Neural cell (in vitro differentiated cells): ENCODE measurements around the gene MPIG6B. TPM values are rescaled to one million over a fixed set of nuclear protein-coding genes. Genes with fewer than 3 reads are reported as not detected.

ENCODE experiments used
- H2AFZ ChIP-seq: fragments of 200-600, 300-800 bp; sonication (generic), shearing (Covaris generic); 2 replicates; pipeline ENCODE4 v1.6.0; 2014; ENCODE audit warnings: low read depth, mild to moderate bottlenecking, antibody characterized with exemption, low read length, moderate library complexity
- H3F3A ChIP-seq: fragments of 200-600 bp; shearing (Covaris generic); 2 replicates; pipeline ENCODE4 v1.6.1; 2016; ENCODE audit warnings: mild to moderate bottlenecking, moderate library complexity, mixed read lengths, antibody characterized with exemption, low read length; ENCODE audit not compliant: insufficient read depth, poor library complexity, severe bottlenecking
- H3K27ac ChIP-seq: fragments of 200-600, 300-800 bp; sonication (generic), shearing (Covaris generic); 2 replicates; pipeline ENCODE4 v1.5.1; 2014; ENCODE audit warnings: mild to moderate bottlenecking, low read length, moderate library complexity
- H3K27me3 ChIP-seq: fragments of 300-800, 200-600 bp; sonication (generic), shearing (Covaris generic); 2 replicates; pipeline ENCODE4 v1.6.0; 2014; ENCODE audit warnings: mild to moderate bottlenecking, low read depth, low read length, moderate library complexity; ENCODE audit not compliant: insufficient read depth
- H3K36me3 ChIP-seq: fragments of 300-800, 200-600 bp; sonication (generic), shearing (Covaris generic); 2 replicates; pipeline ENCODE4 v1.5.1; 2014; ENCODE audit warnings: mild to moderate bottlenecking, antibody characterized with exemption, low read length, moderate library complexity; ENCODE audit not compliant: insufficient read depth
- H3K4me2 ChIP-seq: fragments of 300-800, 200-600 bp; sonication (generic), shearing (Covaris generic); 2 replicates; pipeline ENCODE4 v1.6.0; 2014; ENCODE audit warnings: mild to moderate bottlenecking, low read length
- H3K4me3 ChIP-seq: fragments of 300-800, 200-600 bp; sonication (generic), shearing (Covaris generic); 2 replicates; pipeline ENCODE4 v1.5.1; 2014; ENCODE audit warnings: mild to moderate bottlenecking, low read length, moderate library complexity
- H3K79me2 ChIP-seq: fragments of 200-600 bp; shearing (Covaris generic); replicated peaks from 2 replicates; pipeline ENCODE4 v1.6.0; 2014; ENCODE audit warnings: mild to moderate bottlenecking, low read length, moderate library complexity; ENCODE audit not compliant: insufficient read depth
- H3K9ac ChIP-seq: fragments of 300-800, 200-600 bp; sonication (generic), shearing (Covaris generic); 2 replicates; pipeline ENCODE4 v1.6.1; 2016; ENCODE audit warnings: mild to moderate bottlenecking, low read length, mixed read lengths
- H3K9me2 ChIP-seq: fragments of 200-600 bp; shearing (Covaris generic); 2 replicates; pipeline ENCODE4 v1.6.1; 2016; ENCODE audit warnings: mild to moderate bottlenecking, low read length, mixed read lengths; ENCODE audit not compliant: insufficient read depth
- H3K9me3 ChIP-seq: fragments of 200-600, 300-800 bp; sonication (generic), shearing (Covaris generic); 2 replicates; pipeline ENCODE4 v1.6.1; 2016; ENCODE audit warnings: mild to moderate bottlenecking, mixed run types, low read length, moderate library complexity, mixed read lengths
- H4K20me1 ChIP-seq: fragments of 200-600 bp; shearing (Covaris generic); 2 replicates; pipeline ENCODE4 v1.6.1; 2016; ENCODE audit warnings: mild to moderate bottlenecking, mixed run types; ENCODE audit not compliant: insufficient read depth
- CTCF ChIP-seq: fragments of 450-650 bp; IDR thresholded peaks from 2 replicates; pipeline ENCODE4 v1.5.1; 2014; ENCODE audit warnings: antibody characterized with exemption, mild to moderate bottlenecking, moderate library complexity; ENCODE audit not compliant: poor library complexity, severe bottlenecking
- EP300 ChIP-seq: fragments of 450-650 bp; conservative IDR thresholded peaks from 2 replicates; pipeline ENCODE4 v1.6.1; 2014; ENCODE audit warnings: antibody characterized with exemption, mild to moderate bottlenecking, moderate library complexity; ENCODE audit not compliant: poor library complexity, severe bottlenecking
- EZH2 ChIP-seq: fragments of 200-600, 300-800 bp; shearing (Covaris generic), sonication (generic); IDR thresholded peaks from 2 replicates; pipeline ENCODE4 v1.6.1; 2014; ENCODE audit warnings: antibody characterized with exemption, low read length, borderline replicate concordance, mild to moderate bottlenecking; ENCODE audit not compliant: insufficient read depth, poor library complexity, severe bottlenecking
- MXI1 ChIP-seq: fragments of 450-650 bp; conservative IDR thresholded peaks from 2 replicates; pipeline ENCODE4 v1.6.1; 2014; ENCODE audit warnings: antibody characterized with exemption, mild to moderate bottlenecking; ENCODE audit not compliant: poor library complexity, severe bottlenecking
- POLR2AphosphoS5 ChIP-seq: IDR thresholded peaks from 2 replicates; pipeline ENCODE4 v1.6.1; 2012
- RAD21 ChIP-seq: fragments of 450-650 bp; conservative IDR thresholded peaks from 2 replicates; pipeline ENCODE4 v1.6.1; 2014; ENCODE audit warnings: antibody characterized with exemption, mild to moderate bottlenecking, moderate library complexity
- SMC3 ChIP-seq: fragments of 450-650 bp; conservative IDR thresholded peaks from 2 replicates; pipeline ENCODE4 v1.6.1; 2014; ENCODE audit warnings: antibody characterized with exemption, mild to moderate bottlenecking, moderate library complexity; ENCODE audit not compliant: poor library complexity
- TAF1 ChIP-seq: IDR thresholded peaks from 2 replicates; pipeline ENCODE4 v1.6.1; 2012; ENCODE audit warnings: low read depth
- polyA plus RNA-seq: library from polyadenylated mRNA; depleted of rRNA; stranded (reverse); fragments of >200 nt; gene quantifications from 2 replicates; pipeline ENCODE4 v1.2.3, GENCODE V29; 2014
- small RNA-seq, 3 experiments: library from RNA; depleted of rRNA; stranded (forward); fragments of <200 nt; gene quantifications; one replicate each; pipeline ENCODE3, GENCODE V24; 2012
- TF ChIP-seq, protein P1 (sequence below): IDR thresholded peaks from 2 replicates; pipeline ENCODE4 v1.6.1; 2012; ENCODE audit warnings: borderline replicate concordance

MPIG6B gene
- polyA plus RNA-seq, 1 donor from 2014 or later: not detected

DNA sequence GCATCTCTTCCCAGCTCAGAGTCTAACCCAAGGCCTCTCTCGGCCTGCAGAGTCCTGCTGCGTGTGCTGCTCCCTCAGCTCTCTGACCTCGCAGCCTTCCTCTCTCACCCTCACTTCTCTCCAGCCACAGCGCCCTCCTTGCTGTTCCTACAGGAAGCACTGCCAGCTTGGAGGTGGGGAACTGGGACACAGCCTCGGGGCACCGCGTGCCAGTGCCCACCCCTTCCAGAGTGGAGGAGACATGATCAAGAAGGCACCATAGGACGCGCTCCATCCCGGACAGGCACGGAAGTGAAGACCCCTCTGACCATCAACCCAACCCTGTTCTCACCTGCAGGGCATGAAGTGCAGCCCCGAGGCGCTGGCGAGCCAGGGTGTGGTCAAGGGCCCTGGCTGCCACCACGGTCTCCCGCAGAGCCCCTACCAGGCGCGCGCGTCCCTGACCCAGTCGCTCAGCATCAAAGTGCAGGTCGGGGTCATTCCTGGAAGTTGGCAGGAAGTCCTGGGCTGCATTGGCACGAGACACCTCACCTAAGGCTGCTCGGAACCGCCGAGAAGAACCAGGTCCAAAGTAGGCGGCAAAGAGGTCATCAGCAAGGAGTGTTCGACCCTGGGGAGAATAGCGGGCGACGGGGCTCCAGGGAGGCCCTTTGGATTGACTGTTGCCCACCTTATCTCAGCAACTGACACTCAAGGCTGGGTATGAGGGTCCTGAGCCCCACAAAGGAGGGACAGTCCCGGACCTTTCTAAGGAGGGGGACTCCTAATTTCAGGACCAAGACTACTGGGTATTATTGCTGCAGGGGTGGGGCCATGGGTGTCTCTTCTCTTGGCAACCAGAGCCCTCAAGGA is 52.7 kb downstream of the MPIG6B start:
- peaks cover 5% of the 10 kb centered on the region for H3K36me3 ChIP-seq
- H2AFZ ChIP-seq: no peak overlapping the region
- no peak overlapping the region for H3K4me3 ChIP-seq
- no peaks in the 10 kb centered on the region for H3K79me2 ChIP-seq
- no peaks in the 10 kb centered on the region for H3K9me3 ChIP-seq
- no peaks in the 10 kb centered on the region for H3F3A ChIP-seq
- H3K9ac ChIP-seq: no peak overlapping the region
- no peaks in the 10 kb centered on the region for H3K9me2 ChIP-seq
- H4K20me1 ChIP-seq: no peaks in the 10 kb centered on the region
- H3K27ac ChIP-seq: no peak overlapping the region
- H3K4me2 ChIP-seq: no peak overlapping the region
- TF ChIP-seq POLR2AphosphoS5 (no peak), EP300 (no peak), EZH2 (no peak), SMC3 (no peak), MXI1 (no peak), TAF1 (no peak), RAD21 (no peak), CTCF (no peak)
- TF ChIP-seq, protein P1, sequence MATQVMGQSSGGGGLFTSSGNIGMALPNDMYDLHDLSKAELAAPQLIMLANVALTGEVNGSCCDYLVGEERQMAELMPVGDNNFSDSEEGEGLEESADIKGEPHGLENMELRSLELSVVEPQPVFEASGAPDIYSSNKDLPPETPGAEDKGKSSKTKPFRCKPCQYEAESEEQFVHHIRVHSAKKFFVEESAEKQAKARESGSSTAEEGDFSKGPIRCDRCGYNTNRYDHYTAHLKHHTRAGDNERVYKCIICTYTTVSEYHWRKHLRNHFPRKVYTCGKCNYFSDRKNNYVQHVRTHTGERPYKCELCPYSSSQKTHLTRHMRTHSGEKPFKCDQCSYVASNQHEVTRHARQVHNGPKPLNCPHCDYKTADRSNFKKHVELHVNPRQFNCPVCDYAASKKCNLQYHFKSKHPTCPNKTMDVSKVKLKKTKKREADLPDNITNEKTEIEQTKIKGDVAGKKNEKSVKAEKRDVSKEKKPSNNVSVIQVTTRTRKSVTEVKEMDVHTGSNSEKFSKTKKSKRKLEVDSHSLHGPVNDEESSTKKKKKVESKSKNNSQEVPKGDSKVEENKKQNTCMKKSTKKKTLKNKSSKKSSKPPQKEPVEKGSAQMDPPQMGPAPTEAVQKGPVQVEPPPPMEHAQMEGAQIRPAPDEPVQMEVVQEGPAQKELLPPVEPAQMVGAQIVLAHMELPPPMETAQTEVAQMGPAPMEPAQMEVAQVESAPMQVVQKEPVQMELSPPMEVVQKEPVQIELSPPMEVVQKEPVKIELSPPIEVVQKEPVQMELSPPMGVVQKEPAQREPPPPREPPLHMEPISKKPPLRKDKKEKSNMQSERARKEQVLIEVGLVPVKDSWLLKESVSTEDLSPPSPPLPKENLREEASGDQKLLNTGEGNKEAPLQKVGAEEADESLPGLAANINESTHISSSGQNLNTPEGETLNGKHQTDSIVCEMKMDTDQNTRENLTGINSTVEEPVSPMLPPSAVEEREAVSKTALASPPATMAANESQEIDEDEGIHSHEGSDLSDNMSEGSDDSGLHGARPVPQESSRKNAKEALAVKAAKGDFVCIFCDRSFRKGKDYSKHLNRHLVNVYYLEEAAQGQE: no peak
- H3K27me3 ChIP-seq: no peaks in the 10 kb centered on the region

Small RNA genes within 50 kb of the gene (small RNA-seq; reads per million reads assigned to genes)
- gene LY6G6D: 0 reads per million in 3 experiments
- 0 to 0.03 (median 0) reads per million in 3 experiments for gene MIR4646
- gene MSH5-SAPCD1: 0 reads per million in 3 experiments
- 0 reads per million in 3 experiments for gene RNU6-850P
- 0 reads per million in 3 experiments for gene SAPCD1

Other genes with a start within 250 kb of the MPIG6B start
- gene MICB, start 225.2 kb upstream of the MPIG6B start, polyA plus RNA-seq: 0.14 TPM in 1 of 2 replicates, not detected in the other
- gene MCCD1, start 194.4 kb upstream of the MPIG6B start, polyA plus RNA-seq: not detected in 2 replicates
- gene DDX39B, start 181.4 kb upstream of the MPIG6B start, polyA plus RNA-seq: 313 and 371 TPM in 2 replicates
- 56.7 and 76.7 TPM in 2 replicates for gene ATP6V1G2, start 176.8 kb upstream of the MPIG6B start, polyA plus RNA-seq
- 88.7 and 92.8 TPM in 2 replicates for gene NFKBIL1, start 175.8 kb upstream of the MPIG6B start, polyA plus RNA-seq
- 0.56 TPM in 1 of 2 replicates, not detected in the other for gene LTA, start 151.1 kb upstream of the MPIG6B start, polyA plus RNA-seq
- gene TNF, start 147.8 kb upstream of the MPIG6B start, polyA plus RNA-seq: not detected in 2 replicates
- gene LTB, start 140.9 kb upstream of the MPIG6B start, polyA plus RNA-seq: not detected in 2 replicates
- not detected in 2 replicates for gene LST1, start 137.1 kb upstream of the MPIG6B start, polyA plus RNA-seq
- not detected in 2 replicates for gene NCR3, start 130.4 kb upstream of the MPIG6B start, polyA plus RNA-seq
- gene AIF1, start 108.1 kb upstream of the MPIG6B start, polyA plus RNA-seq: not detected in 2 replicates
- 39.9 and 51.0 TPM in 2 replicates for gene PRRC2A, start 102.7 kb upstream of the MPIG6B start, polyA plus RNA-seq
- 203 and 204 TPM in 2 replicates for gene BAG6, start 70.7 kb upstream of the MPIG6B start, polyA plus RNA-seq
- gene APOM, start 67.5 kb upstream of the MPIG6B start, polyA plus RNA-seq: 1.3 and 4.4 TPM in 2 replicates
- gene C6orf47, start 62.6 kb upstream of the MPIG6B start, polyA plus RNA-seq: 17.2 and 24.3 TPM in 2 replicates
- gene GPANK1, start 58.4 kb upstream of the MPIG6B start, polyA plus RNA-seq: 18.4 and 21.9 TPM in 2 replicates
- gene CSNK2B, start 57.3 kb upstream of the MPIG6B start, polyA plus RNA-seq: 130 and 135 TPM in 2 replicates
- 4.0 and 7.7 TPM in 2 replicates for gene LY6G5B, start 53.4 kb upstream of the MPIG6B start, polyA plus RNA-seq
- 13.4 and 26.6 TPM in 2 replicates for gene LY6G5C, start 42.3 kb upstream of the MPIG6B start, polyA plus RNA-seq
- gene ABHD16A, start 20.0 kb upstream of the MPIG6B start, polyA plus RNA-seq: 130 and 154 TPM in 2 replicates
- gene LY6G6F, start 16.5 kb upstream of the MPIG6B start, polyA plus RNA-seq: not detected in 2 replicates
- not detected in 2 replicates for gene LY6G6D, start 8.0 kb upstream of the MPIG6B start, polyA plus RNA-seq
- 0.78 and 0.88 TPM in 2 replicates for gene LY6G6C, start 1.6 kb upstream of the MPIG6B start, polyA plus RNA-seq
- 386 and 410 TPM in 2 replicates for gene DDAH2, start 5.9 kb downstream of the MPIG6B start, polyA plus RNA-seq
- gene CLIC1, start 13.2 kb downstream of the MPIG6B start, polyA plus RNA-seq: 5.5 and 5.7 TPM in 2 replicates
- gene MSH5, start 16.6 kb downstream of the MPIG6B start, polyA plus RNA-seq: 5.1 and 7.8 TPM in 2 replicates
- 1.3 TPM in 1 of 2 replicates, not detected in the other for gene SAPCD1, start 39.3 kb downstream of the MPIG6B start, polyA plus RNA-seq
- gene VWA7, start 54.0 kb downstream of the MPIG6B start, polyA plus RNA-seq: 5.3 and 5.7 TPM in 2 replicates
- gene VARS1, start 72.4 kb downstream of the MPIG6B start, polyA plus RNA-seq: 40.9 and 49.4 TPM in 2 replicates
- 68.5 and 87.6 TPM in 2 replicates for gene LSM2, start 83.6 kb downstream of the MPIG6B start, polyA plus RNA-seq
- 1.6 and 2.6 TPM in 2 replicates for gene HSPA1L, start 91.9 kb downstream of the MPIG6B start, polyA plus RNA-seq
- gene HSPA1A, start 92.2 kb downstream of the MPIG6B start, polyA plus RNA-seq: 50.9 and 54.5 TPM in 2 replicates
- gene HSPA1B, start 104.4 kb downstream of the MPIG6B start, polyA plus RNA-seq: 120 and 128 TPM in 2 replicates
- gene NEU1, start 139.4 kb downstream of the MPIG6B start, polyA plus RNA-seq: 40.9 and 47.0 TPM in 2 replicates
- gene SLC44A4, start 155.6 kb downstream of the MPIG6B start, polyA plus RNA-seq: 0.09 and 0.46 TPM in 2 replicates
- 102 and 121 TPM in 2 replicates for gene EHMT2, start 174.3 kb downstream of the MPIG6B start, polyA plus RNA-seq
- 19.2 and 21.4 TPM in 2 replicates for gene ZBTB12, start 178.7 kb downstream of the MPIG6B start, polyA plus RNA-seq
- 1.2 and 1.5 TPM in 2 replicates for gene C2, start 204.3 kb downstream of the MPIG6B start, polyA plus RNA-seq
- 0.97 TPM in 1 of 2 replicates, not detected in the other for gene CFB, start 222.7 kb downstream of the MPIG6B start, polyA plus RNA-seq
- 103 and 117 TPM in 2 replicates for gene NELFE, start 235.6 kb downstream of the MPIG6B start, polyA plus RNA-seq
- 48.2 and 51.7 TPM in 2 replicates for gene SKIC2, start 235.8 kb downstream of the MPIG6B start, polyA plus RNA-seq
- gene DXO, start 248.8 kb downstream of the MPIG6B start, polyA plus RNA-seq: 20.0 and 29.2 TPM in 2 replicates